ENCODE data around the gene HSD17B8. TPM values are rescaled to one million over a fixed set of nuclear protein-coding genes. Genes with fewer than 3 reads are reported as not detected.

HSD17B8 gene
- polyA plus RNA-seq, 2 of the 4 experiments (the other 2 are of a cell fraction): 9.5 to 16.5 TPM

DNA sequence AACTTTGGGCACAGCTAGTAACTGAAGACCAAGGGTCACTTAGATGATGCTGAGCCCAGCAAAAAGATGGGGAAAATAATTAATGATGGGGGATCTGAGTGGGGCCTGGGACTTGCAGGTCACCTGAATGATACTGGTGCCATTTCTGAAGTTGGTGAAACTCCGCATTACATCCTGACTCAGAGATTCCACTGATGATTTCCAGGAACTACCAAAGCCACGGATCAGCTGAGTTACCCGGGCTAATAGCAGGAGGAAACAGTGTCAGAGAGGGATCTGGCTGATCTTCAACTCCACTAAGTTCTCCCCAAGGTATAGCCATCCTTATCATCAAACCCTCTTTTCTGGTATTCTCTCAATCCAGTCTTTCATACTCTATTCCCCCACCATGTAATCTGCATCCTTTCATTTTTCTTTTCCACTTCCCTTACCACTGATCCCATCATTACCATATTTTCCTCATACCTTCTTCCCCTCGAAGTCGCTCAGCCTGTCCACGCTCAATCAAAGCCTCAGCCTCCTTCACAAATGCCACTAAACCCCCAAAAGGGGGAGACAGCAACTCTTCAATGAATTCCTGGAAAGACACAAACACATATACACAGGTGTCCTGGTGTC is 47.0 kb downstream of the HSD17B8 start:
- H3K4me3 ChIP-seq: no peak overlapping the region
- no peak for DNase-seq (ENCODE audit: low read depth in 1 of 2, low spot score in 1 of 2)
- no peak overlapping the region for H3K27ac ChIP-seq
- POLR2A ChIA-PET: no interaction called here
- ATAC-seq: no peak
- TF ChIP-seq, protein P1, sequence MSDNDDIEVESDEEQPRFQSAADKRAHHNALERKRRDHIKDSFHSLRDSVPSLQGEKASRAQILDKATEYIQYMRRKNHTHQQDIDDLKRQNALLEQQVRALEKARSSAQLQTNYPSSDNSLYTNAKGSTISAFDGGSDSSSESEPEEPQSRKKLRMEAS (IDR thresholded peaks at IDR 0.05): no peak
- TF ChIP-seq NR3C1 (IDR thresholded peaks at IDR 0.05) (no peak), RARB (CRISPR knock-in tag; IDR thresholded peaks at IDR 0.05) (no peak), SREBF2 (IDR thresholded peaks at IDR 0.05) (no peak)
- TF ChIP-seq, protein P2, sequence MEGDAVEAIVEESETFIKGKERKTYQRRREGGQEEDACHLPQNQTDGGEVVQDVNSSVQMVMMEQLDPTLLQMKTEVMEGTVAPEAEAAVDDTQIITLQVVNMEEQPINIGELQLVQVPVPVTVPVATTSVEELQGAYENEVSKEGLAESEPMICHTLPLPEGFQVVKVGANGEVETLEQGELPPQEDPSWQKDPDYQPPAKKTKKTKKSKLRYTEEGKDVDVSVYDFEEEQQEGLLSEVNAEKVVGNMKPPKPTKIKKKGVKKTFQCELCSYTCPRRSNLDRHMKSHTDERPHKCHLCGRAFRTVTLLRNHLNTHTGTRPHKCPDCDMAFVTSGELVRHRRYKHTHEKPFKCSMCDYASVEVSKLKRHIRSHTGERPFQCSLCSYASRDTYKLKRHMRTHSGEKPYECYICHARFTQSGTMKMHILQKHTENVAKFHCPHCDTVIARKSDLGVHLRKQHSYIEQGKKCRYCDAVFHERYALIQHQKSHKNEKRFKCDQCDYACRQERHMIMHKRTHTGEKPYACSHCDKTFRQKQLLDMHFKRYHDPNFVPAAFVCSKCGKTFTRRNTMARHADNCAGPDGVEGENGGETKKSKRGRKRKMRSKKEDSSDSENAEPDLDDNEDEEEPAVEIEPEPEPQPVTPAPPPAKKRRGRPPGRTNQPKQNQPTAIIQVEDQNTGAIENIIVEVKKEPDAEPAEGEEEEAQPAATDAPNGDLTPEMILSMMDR (IDR thresholded peaks at IDR 0.05): no peak
- TF ChIP-seq, protein P3, sequence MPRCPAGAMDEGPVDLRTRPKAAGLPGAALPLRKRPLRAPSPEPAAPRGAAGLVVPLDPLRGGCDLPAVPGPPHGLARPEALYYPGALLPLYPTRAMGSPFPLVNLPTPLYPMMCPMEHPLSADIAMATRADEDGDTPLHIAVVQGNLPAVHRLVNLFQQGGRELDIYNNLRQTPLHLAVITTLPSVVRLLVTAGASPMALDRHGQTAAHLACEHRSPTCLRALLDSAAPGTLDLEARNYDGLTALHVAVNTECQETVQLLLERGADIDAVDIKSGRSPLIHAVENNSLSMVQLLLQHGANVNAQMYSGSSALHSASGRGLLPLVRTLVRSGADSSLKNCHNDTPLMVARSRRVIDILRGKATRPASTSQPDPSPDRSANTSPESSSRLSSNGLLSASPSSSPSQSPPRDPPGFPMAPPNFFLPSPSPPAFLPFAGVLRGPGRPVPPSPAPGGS (IDR thresholded peaks at IDR 0.05): no peak
- H3K9me3 ChIP-seq: no peaks in the 10 kb centered on the region
- WGBS (ENCODE audit: missing lambda C conversion rate): 93% methylated on average over 6 of the region's 6 CpGs
- CTCF ChIA-PET: interaction anchor here (0.6 to 3.7 kb wide), 3 partner anchors 10 to 26 kb away, joined by 3 to 33 read pairs (median 5); no protein-coding TSS in a partner anchor
- FAIRE-seq: no peak
- no peak overlapping the region for H3K4me2 ChIP-seq
- H3K4me1 ChIP-seq: peaks cover 11% of the 10 kb centered on the region

DNA sequence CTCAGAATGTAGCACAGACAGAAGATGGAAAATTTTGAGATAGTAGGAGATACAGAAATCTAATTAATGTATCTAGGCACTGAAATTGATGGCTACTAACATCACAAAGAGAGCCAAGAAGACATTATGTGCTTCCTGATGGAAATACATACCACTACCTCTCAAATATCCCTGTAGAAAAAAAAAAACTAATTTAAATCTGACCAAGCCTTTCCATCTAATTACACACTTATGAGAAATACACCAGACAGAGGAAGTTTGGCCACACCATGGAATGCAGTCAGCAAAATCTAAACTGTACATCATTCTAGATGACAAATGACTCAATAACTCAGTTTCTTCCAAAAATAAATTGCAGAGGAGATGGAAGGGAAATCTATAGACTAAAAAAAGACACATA is 48.3 kb downstream of the HSD17B8 start:
- Histone ChIP-seq H3K4me1 (peaks cover 11% of the 10 kb centered on the region), H3K4me2 (no peak overlapping the region), H3K4me3 (no peak overlapping the region), H3K27ac (no peak overlapping the region), H3K9me3 (no peaks in the 10 kb centered on the region)
- DNase-seq (ENCODE audit: low read depth in 1 of 2, low spot score in 1 of 2): no peak
- ChIA-PET POLR2A (no interaction called here), CTCF (no interaction called here)
- no peak for ATAC-seq
- no peak for FAIRE-seq
- no peak for TF ChIP-seq NR3C1 (IDR thresholded peaks at IDR 0.05)
- TF ChIP-seq SREBF2 (IDR thresholded peaks at IDR 0.05): no peak
- no peak for TF ChIP-seq CHD2 (IDR thresholded peaks at IDR 0.05; ENCODE audit: low read length, partially characterized antibody)
- TF ChIP-seq, protein P2 (IDR thresholded peaks at IDR 0.05): no peak
- TF ChIP-seq CBX8 (IDR thresholded peaks at IDR 0.05): no peak
- no peak for TF ChIP-seq PHF8 (IDR thresholded peaks at IDR 0.05; ENCODE audit: borderline replicate concordance, low read depth)
- no peak for TF ChIP-seq JUNB (IDR thresholded peaks at IDR 0.05)
- TF ChIP-seq HOXB13 (CRISPR knock-in tag; IDR thresholded peaks at IDR 0.05; ENCODE audit: low read depth): no peak
- TF ChIP-seq POLR2A (IDR thresholded peaks at IDR 0.05; ENCODE audit: low read length): no peak
- TF ChIP-seq KDM5A (IDR thresholded peaks at IDR 0.05): no peak
- TF ChIP-seq, protein P3 (IDR thresholded peaks at IDR 0.05): no peak
- TF ChIP-seq, protein P4, sequence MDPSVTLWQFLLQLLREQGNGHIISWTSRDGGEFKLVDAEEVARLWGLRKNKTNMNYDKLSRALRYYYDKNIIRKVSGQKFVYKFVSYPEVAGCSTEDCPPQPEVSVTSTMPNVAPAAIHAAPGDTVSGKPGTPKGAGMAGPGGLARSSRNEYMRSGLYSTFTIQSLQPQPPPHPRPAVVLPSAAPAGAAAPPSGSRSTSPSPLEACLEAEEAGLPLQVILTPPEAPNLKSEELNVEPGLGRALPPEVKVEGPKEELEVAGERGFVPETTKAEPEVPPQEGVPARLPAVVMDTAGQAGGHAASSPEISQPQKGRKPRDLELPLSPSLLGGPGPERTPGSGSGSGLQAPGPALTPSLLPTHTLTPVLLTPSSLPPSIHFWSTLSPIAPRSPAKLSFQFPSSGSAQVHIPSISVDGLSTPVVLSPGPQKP (IDR thresholded peaks at IDR 0.05; ENCODE audit: low read depth, low read length): no peak
- no peak for TF ChIP-seq RNF2 (IDR thresholded peaks at IDR 0.05; ENCODE audit: borderline replicate concordance, low read depth)
- TF ChIP-seq, protein P5, sequence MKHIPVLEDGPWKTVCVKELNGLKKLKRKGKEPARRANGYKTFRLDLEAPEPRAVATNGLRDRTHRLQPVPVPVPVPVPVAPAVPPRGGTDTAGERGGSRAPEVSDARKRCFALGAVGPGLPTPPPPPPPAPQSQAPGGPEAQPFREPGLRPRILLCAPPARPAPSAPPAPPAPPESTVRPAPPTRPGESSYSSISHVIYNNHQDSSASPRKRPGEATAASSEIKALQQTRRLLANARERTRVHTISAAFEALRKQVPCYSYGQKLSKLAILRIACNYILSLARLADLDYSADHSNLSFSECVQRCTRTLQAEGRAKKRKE (CRISPR knock-in tag; IDR thresholded peaks at IDR 0.05; ENCODE audit: low read depth): no peak
